Activated naive CD4-positive, alpha-beta T cell treated with anti-CD3 and anti-CD28 coated beads, Interleukin-2, amount 50 U/mL, for 72 hours (primary cell): Measurements from ENCODE around the gene PSME2. TPM values are rescaled to one million over a fixed set of nuclear protein-coding genes. Genes with fewer than 3 reads are reported as not detected.

Experiments used
- ATAC-seq, 2 donors: fragments of 150-1000 bp; cut with Tn5 transposase; 2 replicates each; pipeline ENCODE4 v1.10.0; 2021; ENCODE audit warnings: mild to moderate bottlenecking in 2 of 2, moderate library complexity in 2 of 2
- DNase-seq, 2 donors: peaks; one replicate each; pipeline ENCODE4 v3.0.0; 2021 to 2022; ENCODE audit warnings: low spot score in 2 of 2
- H3K27ac Mint-ChIP-seq, 2 donors: one replicate each; pipeline ENCODE4 v1.8.0; 2022; ENCODE audit warnings: mild to moderate bottlenecking in 2 of 2, mixed read lengths in 2 of 2
- H3K36me3 Mint-ChIP-seq, 2 donors: one replicate each; pipeline ENCODE4 v1.8.0; 2022; ENCODE audit warnings: mixed read lengths in 2 of 2
- H3K9me3 Mint-ChIP-seq, 2 donors: one replicate each; pipeline ENCODE4 v1.8.0; 2022; ENCODE audit warnings: mixed read lengths in 2 of 2
- total RNA-seq, 2 donors: library from RNA; stranded (reverse); gene quantifications; one replicate each; pipeline ENCODE4 v1.2.3, GENCODE V29; 2022

PSME2 gene
- total RNA-seq: 100 to 1,000 TPM; 452 to 507 TPM

- ATAC-seq (peak; percentile 72 to 79), DNase-seq (peak; percentile 94 to 96)
- peaks cover 59 to 71% of the 10 kb centered on the region in 2 donors for H3K36me3 Mint-ChIP-seq
- no peaks in the 10 kb centered on the region for H3K9me3 Mint-ChIP-seq
- H3K27ac Mint-ChIP-seq: peak within 1 kb of the TSS; percentile 96 to 99
Observed at GRCh38 chr14:24146453-24146977, at the start of gene PSME2. Gene PSME2, minus strand, starts transcription at chr14:24146610. Its CDS starts 29 bp downstream, at chr14:24146581.

- DNase-seq: peak; percentile 86 to 90
- peak; percentile 92 to 95 for ATAC-seq
- Mint-ChIP-seq H3K9me3 (no peaks in the 10 kb centered on the region), H3K36me3 (peaks cover 21 to 31% of the 10 kb centered on the region in 2 donors), H3K27ac (peak within 1 kb of the TSS; percentile 84 to 99)
Observed at GRCh38 chr14:24195186-24196070, 49.0 kb upstream of the PSME2 start, which contains the start of gene TM9SF1. Gene TM9SF1, minus strand, starts transcription at chr14:24195441. Its CDS starts 422 bp downstream, at chr14:24195019.

- no peak for DNase-seq
- no peak for ATAC-seq
- Mint-ChIP-seq H3K27ac (peak overlapping the region; percentile 84 to 94), H3K9me3 (no peaks in the 10 kb centered on the region), H3K36me3 (peaks cover 21 to 31% of the 10 kb centered on the region in 2 donors)
Observed at GRCh38 chr14:24194873-24195185, 48.4 kb upstream of the PSME2 start.

- H3K9me3 Mint-ChIP-seq: no peaks in the 10 kb centered on the region
- peak overlapping the region; percentile 84 to 94 for H3K27ac Mint-ChIP-seq
- ATAC-seq (no peak), DNase-seq (no peak)
- H3K36me3 Mint-ChIP-seq: peaks cover 21 to 29% of the 10 kb centered on the region in 2 donors
Observed at GRCh38 chr14:24194186-24194872, 47.9 kb upstream of the PSME2 start.

- Mint-ChIP-seq H3K9me3 (no peaks in the 10 kb centered on the region), H3K36me3 (peaks cover 18 to 21% of the 10 kb centered on the region in 2 donors), H3K27ac (no peak overlapping the region)
- DNase-seq: no peak
- ATAC-seq: no peak
Observed at GRCh38 chr14:24192933-24193332, 46.5 kb upstream of the PSME2 start.

GRCh38 chr14:24190416-24190815 lies 44.0 kb upstream of the PSME2 start:
- Mint-ChIP-seq H3K36me3 (peaks cover 14 to 15% of the 10 kb centered on the region in 2 donors), H3K9me3 (no peaks in the 10 kb centered on the region), H3K27ac (no peak overlapping the region)
- ATAC-seq (no peak), DNase-seq (no peak)

- H3K27ac Mint-ChIP-seq: peak overlapping the region in 1 of 2 donors; percentile 73
- peaks cover 14 to 15% of the 10 kb centered on the region in 2 donors for H3K36me3 Mint-ChIP-seq
- DNase-seq (no peak), ATAC-seq (no peak)
- no peaks in the 10 kb centered on the region for H3K9me3 Mint-ChIP-seq
Observed at GRCh38 chr14:24189460-24189859, 43.0 kb upstream of the PSME2 start.

GRCh38 chr14:24189059-24189375 lies 42.6 kb upstream of the PSME2 start:
- Mint-ChIP-seq H3K9me3 (no peaks in the 10 kb centered on the region), H3K36me3 (peaks cover 14 to 15% of the 10 kb centered on the region in 2 donors), H3K27ac (peak overlapping the region; percentile 73 to 88)
- ATAC-seq: no peak
- DNase-seq: no peak

GRCh38 chr14:24188251-24189058 lies 42.0 kb upstream of the PSME2 start, which contains the start of gene IPO4:
Gene IPO4, minus strand, starts transcription at chr14:24188816. Its CDS starts 29 bp downstream, at chr14:24188787.
- DNase-seq (peak; percentile 89 to 94), ATAC-seq (peak; percentile 94)
- no peaks in the 10 kb centered on the region for H3K9me3 Mint-ChIP-seq
- peaks cover 14 to 15% of the 10 kb centered on the region in 2 donors for H3K36me3 Mint-ChIP-seq
- peak within 1 kb of the TSS; percentile 73 to 88 for H3K27ac Mint-ChIP-seq

- H3K9me3 Mint-ChIP-seq: no peaks in the 10 kb centered on the region
- DNase-seq (no peak), ATAC-seq (no peak)
- peaks cover 8 to 9% of the 10 kb centered on the region in 2 donors for H3K36me3 Mint-ChIP-seq
- H3K27ac Mint-ChIP-seq: peak overlapping the region; percentile 73 to 88
Observed at GRCh38 chr14:24187539-24187915, 41.1 kb upstream of the PSME2 start.

GRCh38 chr14:24186831-24187538 lies 40.6 kb upstream of the PSME2 start:
- no peak for ATAC-seq
- H3K27ac Mint-ChIP-seq: no peak overlapping the region
- H3K36me3 Mint-ChIP-seq: peaks cover 4% of the 10 kb centered on the region in 2 donors
- no peak for DNase-seq
- H3K9me3 Mint-ChIP-seq: no peaks in the 10 kb centered on the region

- H3K36me3 Mint-ChIP-seq: peaks cover 0 to 4% of the 10 kb centered on the region in 2 donors
- ATAC-seq: no peak
- H3K27ac Mint-ChIP-seq: no peak overlapping the region
- no peaks in the 10 kb centered on the region for H3K9me3 Mint-ChIP-seq
- DNase-seq: no peak
Observed at GRCh38 chr14:24185741-24186140, 39.3 kb upstream of the PSME2 start.

GRCh38 chr14:24185026-24185425 lies 38.6 kb upstream of the PSME2 start:
- Mint-ChIP-seq H3K9me3 (no peaks in the 10 kb centered on the region), H3K27ac (no peak overlapping the region), H3K36me3 (peaks cover 0 to 4% of the 10 kb centered on the region in 2 donors)
- DNase-seq (no peak), ATAC-seq (no peak)

- no peak for DNase-seq
- H3K36me3 Mint-ChIP-seq: peaks cover 1 to 4% of the 10 kb centered on the region in 2 donors
Observed at GRCh38 chr14:24184104-24184970, 37.9 kb upstream of the PSME2 start.

GRCh38 chr14:24183014-24183481 lies 36.6 kb upstream of the PSME2 start:
- Mint-ChIP-seq H3K36me3 (peaks cover 4 to 6% of the 10 kb centered on the region in 2 donors), H3K9me3 (no peaks in the 10 kb centered on the region), H3K27ac (peak overlapping the region; percentile 72 to 82)
- ATAC-seq (no peak), DNase-seq (no peak)

More at GRCh38 chr14:24184104-24184970, 37.9 kb upstream of the PSME2 start:
- Mint-ChIP-seq H3K9me3 (no peaks in the 10 kb centered on the region), H3K27ac (peak overlapping the region in 1 of 2 donors; percentile 50)
- no peak for ATAC-seq
